GM18858 (cell line): ENCODE measurements around the gene GAPVD1.
"Not testable (repeated sequence)": the region's sequence is repeated elsewhere in the genome, so short reads cannot be mapped to it uniquely, and the experiment has no call there.

ENCODE experiments used
- ATAC-seq: cut with Tn5 transposase; IDR thresholded peaks from one replicate; pipeline ENCODE4 v1.9.1; 2021; ENCODE audit not compliant: unreplicated experiment

The GAPVD1 gene, protein sequence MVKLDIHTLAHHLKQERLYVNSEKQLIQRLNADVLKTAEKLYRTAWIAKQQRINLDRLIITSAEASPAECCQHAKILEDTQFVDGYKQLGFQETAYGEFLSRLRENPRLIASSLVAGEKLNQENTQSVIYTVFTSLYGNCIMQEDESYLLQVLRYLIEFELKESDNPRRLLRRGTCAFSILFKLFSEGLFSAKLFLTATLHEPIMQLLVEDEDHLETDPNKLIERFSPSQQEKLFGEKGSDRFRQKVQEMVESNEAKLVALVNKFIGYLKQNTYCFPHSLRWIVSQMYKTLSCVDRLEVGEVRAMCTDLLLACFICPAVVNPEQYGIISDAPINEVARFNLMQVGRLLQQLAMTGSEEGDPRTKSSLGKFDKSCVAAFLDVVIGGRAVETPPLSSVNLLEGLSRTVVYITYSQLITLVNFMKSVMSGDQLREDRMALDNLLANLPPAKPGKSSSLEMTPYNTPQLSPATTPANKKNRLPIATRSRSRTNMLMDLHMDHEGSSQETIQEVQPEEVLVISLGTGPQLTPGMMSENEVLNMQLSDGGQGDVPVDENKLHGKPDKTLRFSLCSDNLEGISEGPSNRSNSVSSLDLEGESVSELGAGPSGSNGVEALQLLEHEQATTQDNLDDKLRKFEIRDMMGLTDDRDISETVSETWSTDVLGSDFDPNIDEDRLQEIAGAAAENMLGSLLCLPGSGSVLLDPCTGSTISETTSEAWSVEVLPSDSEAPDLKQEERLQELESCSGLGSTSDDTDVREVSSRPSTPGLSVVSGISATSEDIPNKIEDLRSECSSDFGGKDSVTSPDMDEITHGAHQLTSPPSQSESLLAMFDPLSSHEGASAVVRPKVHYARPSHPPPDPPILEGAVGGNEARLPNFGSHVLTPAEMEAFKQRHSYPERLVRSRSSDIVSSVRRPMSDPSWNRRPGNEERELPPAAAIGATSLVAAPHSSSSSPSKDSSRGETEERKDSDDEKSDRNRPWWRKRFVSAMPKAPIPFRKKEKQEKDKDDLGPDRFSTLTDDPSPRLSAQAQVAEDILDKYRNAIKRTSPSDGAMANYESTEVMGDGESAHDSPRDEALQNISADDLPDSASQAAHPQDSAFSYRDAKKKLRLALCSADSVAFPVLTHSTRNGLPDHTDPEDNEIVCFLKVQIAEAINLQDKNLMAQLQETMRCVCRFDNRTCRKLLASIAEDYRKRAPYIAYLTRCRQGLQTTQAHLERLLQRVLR (N-terminal part only)

DNA sequence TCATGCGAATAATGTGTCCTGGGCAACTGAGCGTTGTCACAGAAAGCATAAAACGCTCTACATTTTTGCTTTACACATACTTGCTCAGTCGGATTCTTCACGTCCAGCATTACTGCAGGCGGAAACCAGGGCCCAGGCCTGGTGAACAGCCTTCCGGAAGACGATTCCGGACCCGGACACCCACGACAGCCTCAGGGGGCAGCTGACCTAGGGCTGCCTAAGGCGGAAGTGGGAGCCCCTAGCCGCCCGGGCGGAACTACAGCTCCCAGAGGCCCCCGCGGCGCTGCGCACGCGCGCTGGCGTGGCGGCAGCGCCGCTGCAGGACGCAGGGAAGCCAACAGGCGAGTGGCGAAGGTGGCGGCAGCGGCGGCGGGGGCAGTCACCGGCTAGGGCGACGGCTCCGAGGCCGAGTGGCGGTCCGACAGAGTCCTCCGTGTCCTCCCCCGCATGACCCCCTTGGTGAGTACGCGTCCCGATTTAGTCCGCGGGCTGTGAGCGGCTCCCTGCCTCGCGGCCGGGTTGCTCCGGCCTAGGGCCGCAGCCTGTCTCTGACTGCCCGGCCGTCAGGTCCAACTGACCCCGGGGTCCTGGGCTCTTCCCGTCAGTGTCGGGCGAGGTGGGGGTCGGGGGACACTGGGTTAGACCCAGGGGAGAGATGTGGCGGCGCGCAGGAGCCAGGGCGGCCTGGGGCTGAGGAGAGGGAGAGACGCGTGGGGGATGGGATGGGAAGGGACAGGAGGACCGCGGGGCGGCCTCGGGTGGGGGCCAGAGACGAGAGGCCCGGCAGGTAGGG lies at the start of gene GAPVD1:
GAPVD1 (plus strand) TSS at position 326 of the 793 bp plus-strand sequence. CDS start 37,096 bp downstream, outside the sequence.
- ATAC-seq: peak; percentile 74

DNA sequence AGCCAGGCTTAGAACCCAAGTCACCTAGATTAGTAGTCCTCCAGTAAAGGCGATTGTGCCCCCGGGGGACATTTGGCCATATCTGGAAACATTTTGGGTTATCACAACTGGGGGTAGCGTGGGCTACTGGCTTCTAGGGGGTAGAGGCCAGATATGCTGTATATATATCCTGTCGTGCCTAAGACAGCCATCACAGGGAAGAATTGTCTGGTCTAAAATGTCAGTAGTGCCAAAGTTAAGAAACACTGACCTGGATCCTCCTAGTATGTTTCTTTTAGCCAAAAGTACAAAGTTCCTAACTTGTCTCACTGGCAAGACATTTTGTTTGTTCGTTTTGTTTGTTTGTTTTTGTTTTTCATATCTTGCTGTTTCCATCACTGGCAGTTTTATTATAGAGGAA lies 47.4 kb upstream of the GAPVD1 start:
- no peak for ATAC-seq

DNA sequence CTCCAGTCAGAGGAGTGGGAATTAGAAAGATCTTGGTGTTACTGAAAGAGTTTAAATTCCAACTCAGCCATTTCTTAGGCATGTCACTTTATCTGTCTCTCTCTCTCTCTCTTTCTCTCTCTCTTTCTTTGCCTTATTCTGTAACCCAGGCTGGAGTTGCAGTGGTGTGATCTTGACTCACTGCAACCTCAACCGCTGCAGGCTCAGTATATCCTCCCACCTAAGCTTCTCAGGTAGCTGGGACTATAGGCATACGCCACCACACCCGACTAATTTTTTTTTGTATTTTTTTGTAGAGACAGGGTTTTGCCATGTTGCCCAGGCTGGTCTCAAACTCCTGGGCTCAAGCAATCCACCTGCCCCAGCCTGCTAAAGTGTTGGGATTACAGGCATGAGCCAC lies 43.0 kb upstream of the GAPVD1 start:
- ATAC-seq: no peak

DNA sequence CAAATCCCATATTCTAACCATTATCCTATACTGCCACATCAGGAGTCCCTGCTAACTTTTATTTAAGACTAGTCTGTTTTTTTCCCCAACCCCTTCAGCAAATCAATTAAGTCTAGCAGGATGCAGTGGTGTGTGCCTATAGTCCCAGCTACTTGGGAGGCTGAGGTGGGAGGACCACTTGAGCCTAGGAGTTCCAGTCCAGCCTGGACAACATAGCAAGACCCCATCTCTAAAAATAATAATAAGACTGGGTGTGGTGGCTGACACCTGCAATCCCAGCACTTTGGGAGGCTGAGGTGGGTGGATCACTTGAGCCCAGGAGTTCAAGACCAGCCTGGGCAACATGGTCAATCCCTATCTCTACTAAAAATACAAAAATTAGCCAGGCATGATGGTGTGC lies 36.8 kb upstream of the GAPVD1 start:
- not testable (repeated sequence) for ATAC-seq

DNA sequence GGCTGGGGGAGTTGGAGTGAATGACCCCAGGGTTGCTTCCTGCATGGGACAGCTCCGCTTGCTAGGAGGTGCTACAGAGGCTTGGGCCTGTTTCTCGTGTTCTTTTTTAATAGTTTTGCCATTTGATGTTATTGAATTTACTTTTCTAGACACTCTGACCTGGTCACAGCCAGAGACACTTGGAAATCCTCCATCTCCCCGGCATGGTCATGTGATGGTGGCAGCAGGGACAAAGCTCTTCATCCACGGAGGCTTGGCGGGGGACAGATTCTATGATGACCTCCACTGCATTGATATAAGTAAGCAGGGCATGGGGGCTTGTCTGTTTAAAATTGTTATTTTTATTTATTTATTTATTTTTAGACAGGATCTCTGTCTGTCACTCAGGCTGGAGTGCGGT lies 33.9 kb upstream of the GAPVD1 start:
- ATAC-seq: no peak

DNA sequence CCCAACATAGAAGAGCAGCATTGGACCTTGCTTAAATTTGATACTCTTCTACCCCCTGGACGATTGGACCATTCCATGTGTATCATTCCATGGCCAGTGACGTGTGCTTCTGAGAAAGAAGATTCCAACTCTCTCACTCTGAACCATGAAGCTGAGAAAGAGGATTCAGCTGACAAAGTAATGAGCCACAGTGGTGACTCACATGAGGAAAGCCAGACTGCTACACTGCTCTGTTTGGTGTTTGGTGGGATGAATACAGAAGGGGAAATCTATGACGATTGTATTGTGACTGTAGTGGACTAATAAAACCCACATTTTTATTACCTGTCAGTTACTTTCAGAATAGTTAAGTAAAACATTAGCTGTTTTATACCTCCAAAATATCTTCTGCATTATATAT lies 27.9 kb upstream of the GAPVD1 start:
- no peak for ATAC-seq

DNA sequence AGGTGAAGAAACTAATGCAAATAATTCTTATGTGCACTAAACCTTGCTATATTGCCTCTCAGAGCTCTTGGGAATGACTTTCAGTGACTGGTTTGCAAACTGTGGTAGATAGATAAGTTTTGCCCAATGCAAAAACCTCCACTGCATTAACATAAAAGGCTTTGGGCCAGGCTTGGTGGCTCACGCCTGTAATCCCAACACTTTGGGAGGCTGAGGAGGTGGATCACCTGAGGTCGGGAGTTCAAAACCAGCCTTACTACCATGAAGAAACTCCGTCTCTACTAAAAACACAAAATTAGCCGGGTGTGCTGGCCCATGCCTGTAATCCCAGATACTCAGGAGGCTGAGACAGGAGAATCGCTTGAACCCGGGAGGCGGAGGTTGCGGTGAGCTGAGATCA lies 27.5 kb upstream of the GAPVD1 start:
- not testable (repeated sequence) for ATAC-seq

DNA sequence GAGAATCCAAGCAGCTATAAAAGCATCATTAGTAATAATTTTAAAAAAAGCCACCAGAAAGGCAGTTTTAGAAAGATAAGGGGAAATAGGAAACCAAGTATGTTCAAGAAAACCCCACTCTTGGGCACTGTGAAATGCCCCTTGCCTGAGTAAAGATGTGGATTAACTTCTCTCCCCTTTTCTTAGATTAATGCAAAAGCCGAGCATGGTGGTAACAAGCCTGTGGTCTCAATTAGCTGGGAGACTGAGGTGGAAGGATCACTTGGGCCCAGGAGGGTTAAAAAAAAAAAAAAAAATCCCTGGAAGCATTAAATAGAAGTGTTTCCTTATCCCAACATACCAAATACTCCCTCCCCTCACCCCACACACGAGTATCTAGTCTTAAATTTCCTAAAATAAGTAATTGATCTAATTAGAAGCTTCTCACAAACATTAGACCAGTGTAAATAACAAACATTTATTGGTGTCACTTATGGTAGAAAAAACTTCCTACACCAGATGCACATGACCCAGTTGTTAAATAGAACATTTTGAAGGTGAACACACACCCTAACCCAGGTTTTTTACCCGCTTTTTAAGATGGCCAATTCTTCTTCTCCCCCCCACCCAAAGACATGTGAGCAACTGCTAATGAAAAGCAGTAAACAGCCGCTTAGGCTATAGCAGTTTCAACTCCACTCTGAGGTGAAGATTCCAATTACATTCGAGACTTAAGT lies 25.7 kb upstream of the GAPVD1 start:
- no peak for ATAC-seq

DNA sequence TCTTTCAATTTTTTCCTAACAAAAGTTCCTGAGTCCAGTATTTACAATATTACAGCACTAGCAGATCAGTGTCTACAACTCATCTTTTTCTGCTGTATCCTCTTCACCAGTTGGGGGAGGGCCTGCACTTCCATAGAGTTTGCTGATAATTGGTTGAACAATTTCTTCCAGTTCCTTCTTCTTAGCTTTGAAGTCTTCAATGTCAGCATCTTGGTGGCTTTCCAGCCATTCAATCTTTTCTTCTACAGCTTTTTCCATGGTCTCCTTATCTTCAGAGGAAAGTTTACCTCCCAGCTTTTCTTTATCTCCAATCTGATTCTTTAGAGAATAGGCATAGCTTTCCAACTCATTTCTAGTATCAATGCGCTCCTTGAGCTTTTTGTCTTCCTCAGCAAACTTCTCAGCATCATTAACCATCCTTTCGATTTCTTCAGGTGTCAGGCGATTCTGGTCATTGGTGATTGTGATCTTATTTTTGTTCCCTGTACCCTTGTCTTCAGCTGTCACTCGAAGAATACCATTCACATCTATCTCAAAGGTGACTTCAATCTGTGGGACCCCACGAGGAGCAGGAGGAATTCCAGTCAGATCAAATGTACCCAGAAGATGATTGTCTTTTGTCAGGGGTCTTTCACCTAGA lies 25.0 kb upstream of the GAPVD1 start:
- ATAC-seq: not testable (repeated sequence)

DNA sequence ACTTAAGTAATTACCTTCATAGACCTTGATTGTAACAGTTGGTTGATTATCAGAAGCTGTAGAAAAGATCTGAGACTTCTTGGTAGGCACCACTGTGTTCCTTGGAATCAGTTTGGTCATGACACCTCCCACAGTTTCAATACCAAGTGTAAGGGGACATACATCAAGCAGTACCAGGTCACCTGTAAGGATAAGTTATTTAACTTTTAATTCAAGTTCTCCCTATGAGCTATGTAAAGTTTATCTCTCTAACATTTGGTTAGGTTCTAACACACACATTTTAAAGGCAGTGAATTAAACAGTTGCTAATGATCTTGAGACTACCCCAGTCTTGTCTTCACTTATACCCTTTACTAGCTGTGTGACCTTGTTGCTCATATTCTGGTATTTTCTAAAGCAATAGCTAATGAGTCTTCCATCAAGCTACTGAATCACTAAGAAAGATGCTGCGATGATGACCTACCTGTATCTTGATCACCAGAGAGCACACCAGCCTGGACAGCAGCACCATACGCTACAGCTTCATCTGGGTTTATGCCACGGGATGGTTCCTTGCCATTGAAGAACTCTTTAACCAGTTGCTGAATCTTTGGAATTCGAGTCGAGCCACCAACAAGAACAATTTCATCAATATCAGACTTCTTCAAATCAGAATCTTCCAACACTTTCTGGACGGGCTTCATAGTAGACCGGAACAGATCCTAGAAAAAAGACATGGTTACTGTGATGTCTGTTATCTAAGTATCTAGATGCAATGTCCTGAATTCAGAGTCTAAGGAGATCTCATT lies 23.3 kb upstream of the GAPVD1 start:
- ATAC-seq: no peak

DNA sequence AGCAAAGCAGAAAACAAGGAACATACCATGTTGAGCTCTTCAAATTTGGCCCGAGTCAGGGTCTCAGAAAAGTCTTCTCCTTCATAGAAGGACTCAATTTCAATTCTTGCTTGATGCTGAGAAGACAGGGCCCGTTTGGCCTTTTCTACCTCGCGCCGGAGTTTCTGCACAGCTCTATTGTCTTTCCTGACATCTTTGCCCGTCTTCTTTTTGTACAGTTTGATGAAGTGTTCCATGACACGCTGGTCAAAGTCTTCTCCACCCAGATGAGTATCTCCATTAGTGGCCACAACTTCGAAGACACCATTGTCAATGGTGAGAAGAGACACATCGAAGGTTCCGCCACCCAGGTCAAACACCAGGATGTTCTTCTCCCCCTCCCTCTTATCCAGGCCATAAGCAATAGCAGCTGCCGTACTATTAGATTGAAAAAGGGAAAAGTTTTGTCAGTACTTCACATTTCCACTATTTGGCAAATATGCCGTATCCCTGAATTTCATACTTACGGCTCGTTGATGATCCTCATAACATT lies 22.6 kb upstream of the GAPVD1 start:
- ATAC-seq: no peak

DNA sequence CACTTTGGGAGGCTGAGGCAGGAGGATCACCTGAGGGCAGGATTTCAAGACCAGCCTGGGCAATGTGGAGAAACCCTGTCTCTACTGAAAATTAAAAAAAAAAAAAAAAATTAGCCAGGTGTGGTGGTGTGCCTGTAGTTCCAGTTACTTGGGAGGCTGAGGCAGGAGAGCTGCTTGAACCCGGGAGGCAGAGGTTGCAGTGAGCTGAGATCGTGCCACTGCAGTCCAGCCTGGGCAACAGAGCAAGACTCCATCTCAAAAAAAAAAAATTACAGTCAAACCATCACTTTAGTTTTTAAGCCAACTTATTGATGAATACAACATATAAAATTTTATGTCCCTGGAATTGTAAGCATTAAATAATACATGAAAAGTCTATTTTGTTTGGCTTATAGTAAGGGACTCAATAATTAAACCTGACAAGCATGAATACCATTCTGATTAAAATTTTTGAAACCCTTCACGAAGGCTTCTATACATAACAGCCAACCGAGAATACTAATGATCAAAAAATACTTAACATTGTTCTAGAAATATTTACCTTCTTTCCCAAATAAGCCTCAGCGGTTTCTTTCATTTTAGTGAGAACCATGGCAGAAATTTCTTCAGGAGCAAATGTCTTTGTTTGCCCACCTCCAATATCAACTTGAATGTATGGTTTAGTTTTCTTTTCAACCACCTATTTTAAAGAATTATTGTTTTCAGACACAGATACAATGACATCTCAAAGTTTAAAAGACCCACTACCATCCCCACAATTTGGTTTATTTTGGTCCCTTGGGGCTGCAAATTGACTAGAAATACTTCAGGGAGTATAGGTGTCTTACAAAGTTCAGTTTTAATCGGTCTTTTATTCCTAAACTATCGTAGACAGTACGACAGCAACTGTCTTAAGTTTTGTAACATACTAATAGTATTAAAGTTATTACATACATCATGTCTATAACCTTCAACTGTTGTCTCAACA lies 21.7 kb upstream of the GAPVD1 start:
- no peak for ATAC-seq

DNA sequence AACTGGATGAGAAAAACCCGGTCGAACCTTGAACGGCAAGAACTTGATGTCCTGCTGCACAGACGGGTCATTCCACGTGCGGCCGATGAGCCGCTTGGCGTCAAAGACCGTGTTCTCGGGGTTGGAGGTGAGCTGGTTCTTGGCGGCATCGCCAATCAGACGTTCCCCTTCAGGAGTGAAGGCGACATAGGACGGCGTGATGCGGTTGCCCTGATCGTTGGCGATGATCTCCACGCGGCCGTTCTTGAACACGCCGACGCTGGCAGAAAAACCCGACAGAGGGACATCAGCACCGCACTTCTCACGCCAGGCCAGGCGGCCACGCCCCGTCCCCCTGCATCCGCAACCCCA lies 21.0 kb upstream of the GAPVD1 start:
- ATAC-seq: peak; percentile 4

DNA sequence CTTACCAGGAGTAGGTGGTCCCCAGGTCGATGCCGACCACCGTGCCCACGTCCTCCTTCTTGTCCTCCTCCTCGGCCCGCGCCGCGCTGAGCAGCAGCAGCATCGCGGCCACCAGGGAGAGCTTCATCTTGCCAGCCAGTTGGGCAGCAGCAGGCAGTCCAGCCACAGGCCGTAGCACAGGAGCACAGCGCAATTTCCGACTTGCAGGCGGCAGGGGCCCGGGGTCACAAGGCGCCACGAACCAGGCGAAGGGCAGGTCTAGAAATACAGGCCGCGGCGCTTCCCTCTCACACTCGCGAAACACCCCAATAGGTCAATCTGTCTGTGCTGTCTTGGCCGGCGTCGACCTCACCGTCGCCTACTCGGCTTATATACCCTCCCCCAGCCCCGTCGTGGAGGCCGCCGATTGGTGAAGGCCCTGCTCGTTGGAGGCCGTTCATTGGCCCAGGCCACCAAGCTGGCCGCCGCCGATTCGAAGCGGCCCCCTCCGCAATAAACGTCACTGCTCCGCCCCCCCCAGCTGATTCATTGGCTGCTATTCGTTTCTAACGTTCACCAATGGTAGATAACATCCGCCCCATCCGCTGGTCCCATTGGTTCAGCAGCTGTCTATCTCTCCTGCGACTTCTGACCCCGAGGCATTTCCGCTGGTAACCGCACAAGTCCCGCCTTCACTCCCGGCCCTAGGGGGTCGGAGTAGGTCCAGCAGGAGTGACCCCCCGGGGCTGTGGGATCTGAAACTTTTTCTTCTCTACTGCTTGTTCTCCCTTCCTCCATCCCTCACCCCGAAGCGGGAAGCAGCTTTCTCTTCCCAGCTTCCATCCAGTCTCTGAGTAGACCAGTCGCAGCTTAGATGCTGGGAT lies 20.4 kb upstream of the GAPVD1 start, which contains the start of gene HSPA5:
HSPA5 (minus strand) TSS at position 344 of the 863 bp plus-strand sequence; CDS start at position 127, 217 bp downstream.
- ATAC-seq: peak; percentile 80

DNA sequence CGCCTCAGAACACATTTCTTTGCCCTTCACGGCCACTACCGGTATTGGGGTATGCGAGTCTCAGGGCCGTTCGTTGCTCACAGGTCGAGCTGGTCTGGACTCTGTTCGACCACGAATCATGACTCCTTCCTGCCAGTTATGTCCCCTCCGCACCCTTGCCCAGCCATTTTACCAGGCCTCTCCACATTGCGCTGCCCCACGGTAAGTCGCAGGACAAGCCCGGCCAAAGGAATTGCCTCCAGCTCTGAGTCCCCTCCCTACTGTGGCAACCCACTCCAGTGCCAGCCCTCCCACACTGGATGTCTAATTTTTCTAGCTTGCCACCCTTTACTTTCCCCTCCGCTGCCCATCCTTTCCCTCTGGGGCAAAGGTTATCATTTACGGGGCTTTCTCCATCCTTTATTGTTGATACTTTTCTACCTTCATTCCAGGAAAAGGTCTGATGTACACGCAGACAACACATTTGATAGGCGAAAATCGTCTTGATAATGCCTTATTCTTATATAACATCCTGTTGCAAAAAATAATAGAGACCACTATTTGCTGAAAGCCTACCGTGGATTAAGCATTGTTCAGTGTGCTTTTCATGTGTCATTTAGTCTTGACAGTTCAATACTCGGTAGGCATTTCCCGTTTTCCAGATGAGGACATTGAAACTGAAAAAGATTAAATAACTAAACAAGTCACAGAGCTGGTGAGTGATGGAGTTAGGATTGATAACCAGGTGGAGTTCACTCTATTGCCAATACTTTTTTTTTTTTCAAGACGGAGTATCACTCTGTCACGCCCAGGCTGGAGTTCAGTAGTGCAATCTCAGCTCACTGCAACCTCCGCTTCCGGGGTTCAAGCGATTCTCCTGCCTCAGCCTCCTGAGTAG lies 19.5 kb upstream of the GAPVD1 start:
- no peak for ATAC-seq
